ENCODE measurements around the gene OR4D1.

The OR4D1 gene

GRCh38 chr17:58195518-58196123 lies 47.4 kb downstream of the OR4D1 start:
- DNase-seq = no peak

- DNase-seq = no peak
Observed at GRCh38 chr17:58196610-58197009, 48.4 kb downstream of the OR4D1 start.

DNA sequence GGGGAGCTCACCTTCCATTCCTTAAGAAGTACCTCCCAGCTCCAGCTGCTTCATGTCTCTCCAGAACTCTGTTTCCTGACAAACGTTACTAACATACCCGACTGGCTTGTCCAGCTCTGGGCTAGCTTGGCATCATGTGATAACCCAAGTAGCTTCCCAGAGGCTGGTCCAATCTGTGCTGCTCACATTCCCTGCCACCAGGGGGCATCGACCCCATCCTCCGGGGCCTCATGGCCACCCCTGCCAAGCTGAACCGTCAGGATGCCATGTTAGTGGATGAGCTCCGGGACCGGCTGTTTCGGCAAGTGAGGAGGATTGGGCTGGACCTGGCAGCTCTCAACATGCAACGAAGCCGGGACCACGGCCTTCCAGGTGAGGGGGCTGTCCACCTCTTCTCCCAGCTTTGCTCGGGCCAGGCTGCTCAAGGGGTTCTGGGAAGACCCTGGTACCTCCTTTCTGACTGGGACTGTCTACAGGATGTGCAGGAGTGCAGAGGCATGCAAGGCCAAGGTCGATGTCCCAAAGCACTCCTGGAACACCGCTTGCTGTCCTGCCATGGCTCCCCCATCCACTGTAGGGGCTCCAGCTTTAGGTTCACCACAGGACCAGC lies 51.9 kb downstream of the OR4D1 start:
- peak; percentile 76 to 80 for DNase-seq

- DNase-seq = no peak
Observed at GRCh38 chr17:58202859-58203258, 54.7 kb downstream of the OR4D1 start.

GRCh38 chr17:58204796-58205195 lies 56.6 kb downstream of the OR4D1 start:
- no peak for DNase-seq

DNA sequence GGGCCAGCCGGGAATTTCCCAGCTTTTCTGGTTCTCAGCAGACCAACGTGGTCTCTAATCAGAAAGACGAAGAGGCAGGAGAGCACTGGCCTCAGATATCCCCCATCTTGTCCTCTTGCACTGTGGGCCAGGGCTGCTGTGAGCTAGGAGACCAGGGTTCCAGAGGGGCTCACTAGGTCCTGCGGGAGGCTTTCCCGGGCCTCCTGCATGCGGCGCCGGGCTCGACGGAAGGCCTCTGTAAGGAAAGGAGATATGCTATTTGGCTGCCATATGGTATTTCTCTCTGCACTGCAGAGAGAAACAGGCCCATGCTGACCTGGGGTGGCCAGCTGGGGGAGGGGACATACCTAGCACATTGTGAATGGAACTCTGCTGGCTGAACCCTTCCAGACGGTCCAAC lies 57.8 kb downstream of the OR4D1 start:
- no peak for DNase-seq

- no peak for DNase-seq
Observed at GRCh38 chr17:58207451-58207850, 59.3 kb downstream of the OR4D1 start.

- no peak for DNase-seq
Observed at GRCh38 chr17:58208344-58208743, 60.2 kb downstream of the OR4D1 start.

All from inflammatory macrophage (primary cell).